GM19023 (cell line): Measurements from ENCODE around the gene SERBP1.

ENCODE experiments used
- ATAC-seq: cut with Tn5 transposase; IDR thresholded peaks from one replicate; pipeline ENCODE4 v1.9.1; 2021; ENCODE audit warnings: mild to moderate bottlenecking, moderate library complexity; ENCODE audit not compliant: unreplicated experiment

The SERBP1 gene

DNA sequence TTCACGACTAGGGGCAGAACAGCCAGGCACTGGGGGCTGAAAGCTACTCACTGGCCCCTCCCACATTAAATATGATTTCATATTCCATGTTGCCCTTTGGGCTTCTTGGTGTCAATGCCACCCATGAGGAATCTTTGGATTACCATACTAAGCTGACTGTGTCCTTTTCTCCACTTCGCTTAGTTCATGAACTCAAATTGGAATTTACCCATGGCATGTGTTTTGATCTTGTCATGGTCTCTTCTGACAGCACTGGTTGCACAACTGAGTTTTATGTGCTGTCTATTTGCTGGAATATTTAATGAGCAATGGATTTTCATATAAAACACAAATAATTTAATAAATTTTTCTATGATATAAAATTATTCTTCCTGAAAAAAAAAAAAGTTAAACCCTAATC, 59.2 kb downstream of the SERBP1 start:
- no peak for ATAC-seq

DNA sequence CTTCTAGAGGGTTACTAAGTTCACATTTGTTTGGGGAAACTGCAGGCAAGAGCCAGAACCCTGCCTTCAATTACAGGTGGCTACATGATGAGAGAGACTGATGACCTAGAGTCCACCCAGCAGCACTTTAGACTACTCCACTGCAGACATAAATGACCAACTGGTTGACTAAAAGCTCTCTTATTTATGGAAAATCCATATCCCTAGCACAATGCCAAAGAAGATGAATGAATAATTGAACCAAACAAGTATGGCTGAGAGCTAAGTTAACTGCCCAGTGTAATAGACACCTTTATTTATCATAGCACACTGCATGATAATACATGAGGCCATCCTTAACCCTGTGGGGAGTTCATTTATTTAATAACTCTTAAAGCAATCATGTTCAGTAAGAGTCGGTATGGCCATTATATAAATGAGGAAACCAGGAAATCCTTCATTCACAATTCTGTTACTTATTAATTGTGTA, 62.1 kb downstream of the SERBP1 start:
- no peak for ATAC-seq

DNA sequence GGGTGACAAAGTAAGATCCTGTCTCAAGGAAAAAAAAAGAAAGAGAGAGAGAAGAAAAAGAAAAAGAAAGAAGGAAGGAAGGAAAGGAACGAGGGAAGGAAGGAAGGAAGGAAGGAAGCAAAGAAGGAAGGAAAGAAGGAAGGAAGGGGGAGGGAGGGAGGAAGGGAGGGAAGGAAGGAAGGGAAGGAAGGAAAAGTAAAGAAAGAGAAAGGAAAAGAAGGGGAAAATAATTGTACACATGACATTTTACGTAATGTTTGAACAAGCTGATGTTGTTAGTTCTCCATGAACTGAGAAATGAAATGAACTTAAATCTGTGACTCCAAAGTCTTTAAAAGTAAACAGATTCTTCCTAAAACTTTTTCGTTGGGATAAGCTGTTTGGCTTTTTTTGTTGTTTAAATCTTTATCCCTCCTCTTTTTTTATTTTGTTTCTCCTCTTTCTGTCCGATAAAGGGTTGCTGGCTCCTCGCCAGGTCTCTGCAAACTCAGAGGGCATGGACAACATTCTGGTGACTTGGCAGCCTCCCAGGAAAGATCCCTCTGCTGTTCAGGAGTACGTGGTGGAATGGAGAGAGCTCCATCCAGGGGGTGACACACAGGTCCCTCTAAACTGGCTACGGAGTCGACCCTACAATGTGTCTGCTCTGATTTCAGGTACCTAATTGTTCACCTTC, 62.7 kb downstream of the SERBP1 start:
- no peak for ATAC-seq

DNA sequence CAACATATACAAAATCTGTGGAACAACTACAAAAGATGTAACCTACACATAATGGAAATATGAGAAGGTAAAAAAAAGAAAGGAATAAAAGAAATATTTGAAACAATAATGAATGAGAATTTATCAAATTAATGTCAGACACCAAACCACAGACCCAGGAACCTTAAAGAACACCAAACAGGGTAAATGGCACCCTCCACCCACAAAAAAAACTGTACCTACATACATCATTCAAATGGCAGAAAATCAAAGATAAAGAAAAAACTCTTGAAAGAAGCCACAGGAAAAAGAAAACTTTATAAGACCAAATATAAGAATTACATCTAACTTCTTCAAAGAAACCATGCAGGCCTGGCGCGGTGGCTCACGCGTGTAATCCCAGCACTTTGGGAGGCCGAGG, 68.6 kb downstream of the SERBP1 start:
- ATAC-seq = no peak

DNA sequence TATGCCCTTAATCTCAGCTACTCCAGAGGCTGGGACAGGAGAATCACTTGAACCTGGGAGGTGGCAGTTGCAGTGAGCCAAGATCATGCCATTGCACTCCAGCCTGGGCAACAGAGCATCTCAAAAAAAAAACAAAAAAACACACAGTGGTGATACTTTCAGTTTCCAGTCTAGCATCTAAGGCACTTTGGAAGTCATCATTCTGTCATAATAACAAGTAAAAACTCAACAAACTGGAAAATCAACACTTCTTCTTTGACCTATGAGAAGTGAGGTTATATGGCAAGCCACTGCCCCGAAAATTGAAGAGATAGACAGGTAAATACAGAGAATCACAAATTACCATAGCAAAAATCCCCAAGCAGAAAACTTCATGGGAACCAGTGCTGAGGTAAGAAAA, 70.6 kb downstream of the SERBP1 start:
- ATAC-seq = no peak
